ENCODE data around the gene XRRA1.

XRRA1 gene

GRCh38 chr11:74951226-74951625 is 2.3 kb upstream of the XRRA1 start:
- DNase-seq (ENCODE audit: low read depth, low spot score): no peak

GRCh38 chr11:74950374-74950969 is 1.6 kb upstream of the XRRA1 start:
- no peak for DNase-seq (ENCODE audit: low read depth, low spot score)

- no peak for DNase-seq (ENCODE audit: low read depth, low spot score)
Observed at GRCh38 chr11:74949753-74950137, 854 bp upstream of the XRRA1 start.

GRCh38 chr11:74948546-74948897 is 369 bp downstream of the XRRA1 start:
- DNase-seq (ENCODE audit: low read depth, low spot score): no peak

- DNase-seq (ENCODE audit: low read depth, low spot score): no peak
Observed at GRCh38 chr11:74942073-74942759, 6.7 kb downstream of the XRRA1 start.

- DNase-seq (ENCODE audit: low read depth, low spot score): no peak
Observed at GRCh38 chr11:74941492-74941891, 7.4 kb downstream of the XRRA1 start.

GRCh38 chr11:74937696-74938475 is 11.0 kb downstream of the XRRA1 start:
- no peak for DNase-seq (ENCODE audit: low read depth, low spot score)

GRCh38 chr11:74936976-74937375 is 11.9 kb downstream of the XRRA1 start:
- DNase-seq (ENCODE audit: low read depth, low spot score): no peak

GRCh38 chr11:74936087-74936486 is 12.8 kb downstream of the XRRA1 start:
- DNase-seq (ENCODE audit: low read depth, low spot score): no peak

- DNase-seq (ENCODE audit: low read depth, low spot score): no peak
Observed at GRCh38 chr11:74935285-74935684, 13.6 kb downstream of the XRRA1 start.

- no peak for DNase-seq (ENCODE audit: low read depth, low spot score)
Observed at GRCh38 chr11:74933765-74934164, 15.1 kb downstream of the XRRA1 start.

GRCh38 chr11:74932797-74933196 is 16.1 kb downstream of the XRRA1 start:
- DNase-seq (ENCODE audit: low read depth, low spot score): no peak

- DNase-seq (ENCODE audit: low read depth, low spot score): no peak
Observed at GRCh38 chr11:74932169-74932568, 16.7 kb downstream of the XRRA1 start.

- DNase-seq (ENCODE audit: low read depth, low spot score): peak; percentile 86
Observed at GRCh38 chr11:74929431-74930363, 19.2 kb downstream of the XRRA1 start.

GRCh38 chr11:74927496-74927895 is 21.4 kb downstream of the XRRA1 start:
- no peak for DNase-seq (ENCODE audit: low read depth, low spot score)

- no peak for DNase-seq (ENCODE audit: low read depth, low spot score)
Observed at GRCh38 chr11:74926304-74927030, 22.4 kb downstream of the XRRA1 start.

GRCh38 chr11:74925281-74925680 is 23.6 kb downstream of the XRRA1 start:
- no peak for DNase-seq (ENCODE audit: low read depth, low spot score)

GRCh38 chr11:74923125-74923524 is 25.8 kb downstream of the XRRA1 start:
- no peak for DNase-seq (ENCODE audit: low read depth, low spot score)

GRCh38 chr11:74909812-74910211 is 39.1 kb downstream of the XRRA1 start:
- no peak for DNase-seq (ENCODE audit: low read depth, low spot score)

- no peak for DNase-seq (ENCODE audit: low read depth, low spot score)
Observed at GRCh38 chr11:74909385-74909784, 39.5 kb downstream of the XRRA1 start.

GRCh38 chr11:74905326-74905725 is 43.6 kb downstream of the XRRA1 start:
- DNase-seq (ENCODE audit: low read depth, low spot score): no peak

All from smooth muscle cell of the brain vasculature (primary cell).